ENCODE data around the gene FRAS1. TPM values are rescaled to one million over a fixed set of nuclear protein-coding genes. Genes with fewer than 3 reads are reported as not detected.

The FRAS1 gene
- total RNA-seq, 1 experiment from 2014 or later, result 3.4 TPM

DNA sequence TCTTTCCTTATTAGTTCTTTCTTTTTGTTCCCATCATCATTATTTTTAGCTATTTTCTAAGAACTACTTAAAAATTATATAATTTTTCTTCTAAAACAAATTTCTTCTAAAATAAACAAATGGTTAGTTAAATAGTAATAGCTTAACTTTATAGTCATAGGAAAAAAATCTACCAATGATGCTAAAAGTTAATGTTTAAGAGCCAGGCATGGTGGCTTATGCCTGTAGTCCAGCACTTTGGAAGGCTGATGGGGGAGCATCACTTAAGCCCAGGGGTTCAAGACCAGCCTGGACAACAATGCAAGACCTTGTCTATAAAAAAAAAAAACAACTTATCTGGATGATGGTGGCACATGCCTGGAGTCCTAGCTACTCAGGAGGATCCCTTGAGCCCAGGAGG lies 367.3 kb downstream of the FRAS1 start:
- no peaks in the 10 kb centered on the region for H3K9me3 ChIP-seq (ENCODE audit: low read length)
- H3K9me2 ChIP-seq (replicated peaks; ENCODE audit: low read length), result no peaks in the 10 kb centered on the region
- no peaks in the 10 kb centered on the region for H3K27me3 ChIP-seq (ENCODE audit: low read length)
- no peak overlapping the region for H3K9ac ChIP-seq (ENCODE audit: low read length)
- H3K79me2 ChIP-seq (ENCODE audit: low read length), result no peaks in the 10 kb centered on the region
- ATAC-seq, result no peak
- H3K27ac ChIP-seq (ENCODE audit: low read length), result no peak overlapping the region
- BruUV-seq (replicated peaks), result no TSS peak
- intact Hi-C loops (cut with micrococcal nuclease), result no loop called here
- no peak for DNase-seq
- H3K36me3 ChIP-seq (ENCODE audit: low read depth, low read length), result no peaks in the 10 kb centered on the region
- ChIA-PET POLR2A (ENCODE audit: unreplicated experiment) (interaction anchor here (0.5 kb wide), 1 partner anchor 22 kb away, joined by 6 read pairs; no protein-coding TSS in a partner anchor), CTCF (no interaction called here)
- H4K20me1 ChIP-seq (ENCODE audit: low read length), result no peaks in the 10 kb centered on the region
- H3F3A ChIP-seq (ENCODE audit: low read length, unreplicated experiment), result no peaks in the 10 kb centered on the region
- no peak overlapping the region for H3K4me2 ChIP-seq (ENCODE audit: low read length)
- H3K4me3 ChIP-seq (ENCODE audit: low read length), result no peak overlapping the region
- TF ChIP-seq EZH2phosphoT487 (IDR thresholded peaks at IDR 0.05; ENCODE audit: borderline replicate concordance, low read length) (no peak), CTCF (conservative IDR thresholded peaks at IDR 0.05; ENCODE audit: low read depth, low read length) (no peak), EZH2 (IDR thresholded peaks at IDR 0.05; ENCODE audit: low read length, unreplicated experiment) (no peak)
- H2AFZ ChIP-seq (ENCODE audit: low read length), result no peak overlapping the region
- no peaks in the 10 kb centered on the region for H3K4me1 ChIP-seq (ENCODE audit: insufficient read depth, low read length)

GRCh38 chr4:78426972-78427371 lies 369.8 kb downstream of the FRAS1 start:
- CTCF ChIA-PET, result no interaction called here
- no peak overlapping the region for H2AFZ ChIP-seq (ENCODE audit: low read length)
- H3K9me2 ChIP-seq (replicated peaks; ENCODE audit: low read length), result no peaks in the 10 kb centered on the region
- H3K36me3 ChIP-seq (ENCODE audit: low read depth, low read length), result no peaks in the 10 kb centered on the region
- H3K79me2 ChIP-seq (ENCODE audit: low read length), result no peaks in the 10 kb centered on the region
- ATAC-seq (no peak), DNase-seq (no peak)
- H3K9ac ChIP-seq (ENCODE audit: low read length), result no peak overlapping the region
- no TSS peak for BruUV-seq (replicated peaks)
- no peak overlapping the region for H3K4me3 ChIP-seq (ENCODE audit: low read length)
- H3K27me3 ChIP-seq (ENCODE audit: low read length), result no peaks in the 10 kb centered on the region
- no peaks in the 10 kb centered on the region for H3F3A ChIP-seq (ENCODE audit: low read length, unreplicated experiment)
- intact Hi-C loops (cut with micrococcal nuclease), result no loop called here
- H3K4me2 ChIP-seq (ENCODE audit: low read length), result no peak overlapping the region
- TF ChIP-seq EZH2 (IDR thresholded peaks at IDR 0.05; ENCODE audit: low read length, unreplicated experiment) (no peak), EZH2phosphoT487 (IDR thresholded peaks at IDR 0.05; ENCODE audit: borderline replicate concordance, low read length) (no peak), CTCF (conservative IDR thresholded peaks at IDR 0.05; ENCODE audit: low read depth, low read length) (no peak)
- H3K9me3 ChIP-seq (ENCODE audit: low read length), result no peaks in the 10 kb centered on the region
- no peak overlapping the region for H3K27ac ChIP-seq (ENCODE audit: low read length)
- POLR2A ChIA-PET (ENCODE audit: unreplicated experiment), result interaction anchor here (0.6 kb wide), 1 partner anchor 13 kb away, joined by 9 read pairs; no protein-coding TSS in a partner anchor
- H4K20me1 ChIP-seq (ENCODE audit: low read length), result no peaks in the 10 kb centered on the region
- no peaks in the 10 kb centered on the region for H3K4me1 ChIP-seq (ENCODE audit: insufficient read depth, low read length)

GRCh38 chr4:78428996-78429395 lies 371.9 kb downstream of the FRAS1 start:
- Histone ChIP-seq H3F3A (ENCODE audit: low read length, unreplicated experiment) (no peaks in the 10 kb centered on the region), H3K9me2 (replicated peaks; ENCODE audit: low read length) (no peaks in the 10 kb centered on the region), H3K27me3 (ENCODE audit: low read length) (no peaks in the 10 kb centered on the region), H2AFZ (ENCODE audit: low read length) (no peak overlapping the region), H3K9ac (ENCODE audit: low read length) (no peak overlapping the region), H3K4me1 (ENCODE audit: insufficient read depth, low read length) (no peaks in the 10 kb centered on the region), H3K9me3 (ENCODE audit: low read length) (no peaks in the 10 kb centered on the region), H3K79me2 (ENCODE audit: low read length) (no peaks in the 10 kb centered on the region), H3K4me2 (ENCODE audit: low read length) (no peak overlapping the region), H4K20me1 (ENCODE audit: low read length) (no peaks in the 10 kb centered on the region), H3K4me3 (ENCODE audit: low read length) (no peak overlapping the region), H3K36me3 (ENCODE audit: low read depth, low read length) (no peaks in the 10 kb centered on the region), H3K27ac (ENCODE audit: low read length) (no peak overlapping the region)
- CTCF ChIA-PET, result no interaction called here
- DNase-seq, result no peak
- ATAC-seq, result no peak
- TF ChIP-seq EZH2phosphoT487 (IDR thresholded peaks at IDR 0.05; ENCODE audit: borderline replicate concordance, low read length) (no peak), CTCF (conservative IDR thresholded peaks at IDR 0.05; ENCODE audit: low read depth, low read length) (no peak), EZH2 (IDR thresholded peaks at IDR 0.05; ENCODE audit: low read length, unreplicated experiment) (no peak)
- POLR2A ChIA-PET (ENCODE audit: unreplicated experiment), result no interaction called here
- no TSS peak for BruUV-seq (replicated peaks)
- intact Hi-C loops (cut with micrococcal nuclease), result no loop called here

Measured in PC-3 (cell line).